Esophagus squamous epithelium (tissue), 4 donors: ENCODE data around the gene EHMT1.

Experiments used
- POLR2A ChIP-seq, 4 donors: fragments of 450-650 bp; IDR thresholded peaks; one replicate each; pipeline ENCODE4 v1.6.1; 2017; ENCODE audit warnings: antibody characterized with exemption in 4 of 4, mild to moderate bottlenecking in 4 of 4, moderate library complexity in 3 of 4
- TF ChIP-seq, protein P1 (sequence below), 6 experiments: fragments of 450-650 bp in 4 of 6; fragments of 200-600 bp in 2 of 6; sonication (generic) in 2 of 6; IDR thresholded peaks; one replicate each; pipeline ENCODE4 v1.5.1; 2016 to 2019; ENCODE audit warnings: antibody characterized with exemption in 6 of 6, mild to moderate bottlenecking in 4 of 6, moderate library complexity in 4 of 6

DNA sequence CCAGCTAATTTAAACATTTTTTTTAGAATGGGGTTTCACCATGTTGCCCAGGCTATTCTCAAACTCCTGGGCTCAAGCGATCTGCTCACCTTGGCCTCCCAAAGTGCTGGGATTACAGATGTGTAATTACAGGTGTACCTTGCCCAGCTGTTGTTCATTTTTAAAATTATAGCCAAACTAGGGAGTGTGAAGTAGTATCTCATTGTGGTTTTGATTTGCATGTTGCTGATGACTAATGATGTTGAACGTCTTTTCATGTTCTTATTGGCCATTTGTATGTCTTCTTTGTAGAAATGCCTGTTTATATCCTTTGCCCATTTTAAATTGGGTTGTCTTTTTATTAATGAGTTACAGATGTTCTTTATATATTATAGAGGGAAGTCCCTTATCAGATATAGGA, 31.5 kb downstream of the EHMT1 start:
- no peak for TF ChIP-seq POLR2A (IDR thresholded peaks at IDR 0.05)
- TF ChIP-seq, protein P1, sequence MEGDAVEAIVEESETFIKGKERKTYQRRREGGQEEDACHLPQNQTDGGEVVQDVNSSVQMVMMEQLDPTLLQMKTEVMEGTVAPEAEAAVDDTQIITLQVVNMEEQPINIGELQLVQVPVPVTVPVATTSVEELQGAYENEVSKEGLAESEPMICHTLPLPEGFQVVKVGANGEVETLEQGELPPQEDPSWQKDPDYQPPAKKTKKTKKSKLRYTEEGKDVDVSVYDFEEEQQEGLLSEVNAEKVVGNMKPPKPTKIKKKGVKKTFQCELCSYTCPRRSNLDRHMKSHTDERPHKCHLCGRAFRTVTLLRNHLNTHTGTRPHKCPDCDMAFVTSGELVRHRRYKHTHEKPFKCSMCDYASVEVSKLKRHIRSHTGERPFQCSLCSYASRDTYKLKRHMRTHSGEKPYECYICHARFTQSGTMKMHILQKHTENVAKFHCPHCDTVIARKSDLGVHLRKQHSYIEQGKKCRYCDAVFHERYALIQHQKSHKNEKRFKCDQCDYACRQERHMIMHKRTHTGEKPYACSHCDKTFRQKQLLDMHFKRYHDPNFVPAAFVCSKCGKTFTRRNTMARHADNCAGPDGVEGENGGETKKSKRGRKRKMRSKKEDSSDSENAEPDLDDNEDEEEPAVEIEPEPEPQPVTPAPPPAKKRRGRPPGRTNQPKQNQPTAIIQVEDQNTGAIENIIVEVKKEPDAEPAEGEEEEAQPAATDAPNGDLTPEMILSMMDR (IDR thresholded peaks at IDR 0.05): no peak
